ENCODE measurements around the gene GHR. TPM values are rescaled to one million over a fixed set of nuclear protein-coding genes. Genes with fewer than 3 reads are reported as not detected.
"Not testable (repeated sequence)": the region's sequence is repeated elsewhere in the genome, so short reads cannot be mapped to it uniquely, and the experiment has no call there.

Gene GHR
- total RNA-seq, 4 donors from 2014 or later = 10.9 to 14.9 (median 14.2) TPM

GRCh38 chr5:42569325-42569724 lies 146.1 kb downstream of the GHR start:
- Histone ChIP-seq H3K36me3 (no peaks in the 10 kb centered on the region), H3K4me3 (replicated peaks in 1 of 3) (no peak overlapping the region), H3K27ac (no peak overlapping the region), H3K27me3 (no peaks in the 10 kb centered on the region), H3K9me3 (no peaks in the 10 kb centered on the region), H3K4me1 (peaks cover 11 to 18% of the 10 kb centered on the region in 2 donors)
- WGBS, 2 donors = 94 to 95% methylated on average over 2 of the region's 2 CpGs
- intact Hi-C loops (cut with DNase I) = loop anchor here (5.0 kb wide), 1 partner anchor 142 kb away; no protein-coding TSS in a partner anchor
- TF ChIP-seq POLR2A (IDR thresholded peaks at IDR 0.05) = no peak
- no peak for TF ChIP-seq CTCF (IDR thresholded peaks at IDR 0.05)
- DNase-seq = no peak

GRCh38 chr5:42569953-42570548 lies 146.8 kb downstream of the GHR start:
- DNase-seq = no peak
- H3K4me1 ChIP-seq = peaks cover 11 to 18% of the 10 kb centered on the region in 2 donors
- H3K36me3 ChIP-seq = no peaks in the 10 kb centered on the region
- TF ChIP-seq POLR2A (IDR thresholded peaks at IDR 0.05) (no peak), CTCF (IDR thresholded peaks at IDR 0.05) (no peak)
- no peak overlapping the region for H3K4me3 ChIP-seq (replicated peaks in 1 of 3)
- 90 to 96% methylated on average over 1 of the region's 1 CpG for WGBS, 2 donors
- no peaks in the 10 kb centered on the region for H3K27me3 ChIP-seq
- no peak overlapping the region for H3K27ac ChIP-seq
- intact Hi-C loops (cut with DNase I) = loop anchor here (5.0 kb wide), 1 partner anchor 143 kb away; no protein-coding TSS in a partner anchor
- no peaks in the 10 kb centered on the region for H3K9me3 ChIP-seq

GRCh38 chr5:42570966-42571960 lies 148.0 kb downstream of the GHR start:
- H3K9me3 ChIP-seq = no peaks in the 10 kb centered on the region
- no peak for TF ChIP-seq CTCF (IDR thresholded peaks at IDR 0.05)
- no peak for TF ChIP-seq POLR2A (IDR thresholded peaks at IDR 0.05)
- intact Hi-C loops (cut with DNase I) = no loop called here
- H3K27ac ChIP-seq = no peak overlapping the region
- DNase-seq = no peak
- peaks cover 2 to 11% of the 10 kb centered on the region in 2 donors for H3K4me1 ChIP-seq
- no peaks in the 10 kb centered on the region for H3K36me3 ChIP-seq
- H3K4me3 ChIP-seq (replicated peaks in 1 of 3) = no peak overlapping the region
- WGBS, 2 donors = 84 to 90% methylated on average over 8 of the region's 8 CpGs
- H3K27me3 ChIP-seq = no peaks in the 10 kb centered on the region

GRCh38 chr5:42572313-42572712 lies 149.1 kb downstream of the GHR start:
- H3K4me3 ChIP-seq (replicated peaks in 1 of 3) = no peak overlapping the region
- TF ChIP-seq CTCF (IDR thresholded peaks at IDR 0.05) (no peak), POLR2A (IDR thresholded peaks at IDR 0.05) (no peak)
- no peak for DNase-seq
- intact Hi-C loops (cut with DNase I) = no loop called here
- H3K9me3 ChIP-seq = no peaks in the 10 kb centered on the region
- H3K4me1 ChIP-seq = peaks cover under 1 to 2% of the 10 kb centered on the region in 2 donors
- WGBS, 2 donors = 90 to 91% methylated on average over 3 of the region's 3 CpGs
- no peaks in the 10 kb centered on the region for H3K36me3 ChIP-seq
- no peak overlapping the region for H3K27ac ChIP-seq
- no peaks in the 10 kb centered on the region for H3K27me3 ChIP-seq

GRCh38 chr5:42573386-42573785 lies 150.1 kb downstream of the GHR start:
- Histone ChIP-seq H3K27ac (no peak overlapping the region), H3K9me3 (no peaks in the 10 kb centered on the region), H3K36me3 (no peaks in the 10 kb centered on the region), H3K4me1 (no peaks in the 10 kb centered on the region), H3K4me3 (replicated peaks in 1 of 3) (no peak overlapping the region), H3K27me3 (no peaks in the 10 kb centered on the region)
- WGBS, 2 donors = 86 to 87% methylated on average over 2 of the region's 2 CpGs
- TF ChIP-seq CTCF (IDR thresholded peaks at IDR 0.05) (no peak), POLR2A (IDR thresholded peaks at IDR 0.05) (no peak)
- DNase-seq = no peak
- intact Hi-C loops (cut with DNase I) = no loop called here

- DNase-seq; H3K27me3 ChIP-seq; intact Hi-C loops (cut with DNase I); H3K9me3 ChIP-seq; H3K36me3 ChIP-seq; H3K27ac ChIP-seq; H3K4me3 ChIP-seq (replicated peaks in 1 of 3); H3K4me1 ChIP-seq: not testable (repeated sequence)
- 96 to 100% methylated on average over 1 of the region's 1 CpG for WGBS, 2 donors
These were observed 152.7 kb downstream of the GHR start for GRCh38 chr5:42575914-42576313.

GRCh38 chr5:42578901-42579300 lies 155.7 kb downstream of the GHR start:
- H3K36me3 ChIP-seq; H3K27ac ChIP-seq; DNase-seq; intact Hi-C loops (cut with DNase I); H3K4me3 ChIP-seq (replicated peaks in 1 of 3); H3K27me3 ChIP-seq; H3K9me3 ChIP-seq; H3K4me1 ChIP-seq: not testable (repeated sequence)
- WGBS, 2 donors = 93 to 98% methylated on average over 1 of the region's 1 CpG
